ENCODE results near the gene PRDM11.
A peak's percentile ranks its signal among the peaks of the same experiment; 100 is the strongest.

Gene PRDM11

DNA sequence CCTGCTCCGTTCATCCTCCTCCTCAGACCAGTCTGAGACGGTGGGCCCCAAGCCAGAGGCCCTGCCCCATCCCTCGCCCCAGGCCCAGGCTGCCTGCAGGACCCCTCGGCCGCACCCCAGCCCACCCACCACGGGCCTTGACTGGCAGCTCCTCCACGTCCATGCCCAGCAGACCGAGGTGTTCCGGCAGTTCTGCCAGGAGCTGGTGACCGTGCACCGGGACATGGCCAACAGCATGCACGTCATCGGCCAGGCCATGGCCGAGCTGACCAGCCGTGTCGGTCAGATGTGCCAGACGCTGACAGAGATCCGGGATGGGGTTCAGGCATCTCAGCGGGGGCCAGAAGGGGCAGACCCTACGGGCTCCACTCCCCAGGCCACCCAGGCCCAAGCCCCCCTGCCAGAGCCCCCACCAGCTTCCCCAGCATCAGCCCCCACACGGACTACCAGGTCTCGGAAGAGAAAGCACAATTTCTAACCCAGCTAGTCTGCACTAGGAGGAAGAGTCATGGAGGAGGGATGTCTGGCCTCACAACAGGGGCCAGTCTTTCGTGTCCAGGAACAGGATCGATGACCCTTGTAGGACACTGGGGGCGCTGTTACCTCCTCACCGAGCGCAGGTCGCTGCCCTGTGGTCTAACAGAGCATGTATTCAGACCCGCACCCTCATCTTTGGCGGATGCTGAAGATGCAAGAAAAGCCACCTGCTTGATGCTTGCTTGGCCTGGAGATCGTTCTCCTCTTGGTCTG, 66.3 kb downstream of the PRDM11 start:
- DNase-seq: no peak

DNA sequence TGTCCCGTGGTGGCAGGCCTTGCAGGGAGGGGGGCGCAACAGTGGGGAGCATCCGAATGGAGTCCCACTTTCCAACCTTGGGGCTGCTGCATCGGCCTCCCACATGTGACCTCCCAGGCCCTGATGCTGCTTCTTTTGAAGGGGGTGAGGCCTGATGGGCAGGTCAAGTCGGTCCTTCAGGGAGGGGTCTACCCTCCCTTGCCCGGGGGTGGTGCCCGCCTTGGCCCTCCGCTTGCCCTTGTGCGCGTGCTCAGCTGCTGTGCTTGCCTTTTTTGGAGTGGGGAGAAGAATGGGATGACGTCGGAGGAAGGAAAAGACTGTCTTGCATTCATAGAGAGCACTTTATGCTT, 66.9 kb downstream of the PRDM11 start:
- DNase-seq: no peak

DNA sequence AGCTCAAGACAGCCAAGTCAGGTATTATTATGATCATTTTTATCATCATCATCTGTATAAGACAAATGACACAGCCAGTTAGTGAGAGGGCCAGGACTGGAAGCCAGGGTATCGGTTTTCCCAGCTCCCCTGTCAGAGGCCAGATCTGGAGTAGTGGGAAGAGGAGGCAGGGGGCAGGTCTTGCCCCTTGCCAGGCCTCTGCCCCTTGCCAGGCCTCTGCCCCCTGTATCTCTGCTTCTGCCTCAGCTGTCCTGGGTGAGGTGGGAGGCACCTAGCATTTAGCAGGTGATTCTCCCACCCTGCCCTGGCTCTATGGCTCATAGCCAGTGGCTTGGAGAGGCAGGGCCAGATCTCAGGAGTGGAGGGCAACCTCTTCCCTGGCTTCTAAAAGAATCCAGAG, 67.3 kb downstream of the PRDM11 start:
- no peak for DNase-seq

DNA sequence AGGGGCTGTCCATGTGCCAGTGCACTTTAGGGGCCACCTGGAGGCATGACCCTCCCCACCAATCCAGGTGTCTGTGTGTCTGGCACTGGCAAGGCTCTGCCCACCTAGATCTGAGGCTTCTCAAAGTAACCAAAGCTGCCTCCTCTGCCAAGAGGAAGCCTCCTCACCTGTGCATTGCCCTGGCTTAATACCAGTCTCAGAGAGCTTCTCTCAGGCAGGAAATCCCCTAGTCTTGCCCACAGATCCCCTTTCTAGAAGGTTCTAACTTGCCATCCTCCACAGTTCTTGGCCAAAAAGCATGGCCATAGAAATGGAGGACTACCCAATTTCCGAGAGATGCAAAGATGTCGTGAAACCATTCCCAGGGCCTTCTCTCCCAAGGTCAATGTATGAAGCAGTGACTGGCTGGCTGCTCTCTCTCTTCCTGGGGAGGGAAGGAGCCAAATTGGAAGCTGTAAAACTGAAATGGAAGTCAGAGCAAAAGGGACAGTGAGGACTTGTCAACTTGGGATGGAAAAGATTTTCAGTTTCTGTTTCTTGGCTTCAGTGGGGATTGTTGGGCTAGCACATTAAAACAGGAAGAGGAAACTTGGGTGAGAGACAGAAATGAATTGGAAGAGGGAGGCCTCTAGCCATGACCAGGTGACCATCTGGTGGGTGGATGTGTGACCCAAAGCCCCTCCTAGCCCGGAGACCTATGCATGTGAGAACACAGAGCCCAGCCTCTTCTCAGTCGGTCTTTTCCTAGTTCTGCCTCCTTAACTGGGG, 68.8 kb downstream of the PRDM11 start:
- no peak for DNase-seq

DNA sequence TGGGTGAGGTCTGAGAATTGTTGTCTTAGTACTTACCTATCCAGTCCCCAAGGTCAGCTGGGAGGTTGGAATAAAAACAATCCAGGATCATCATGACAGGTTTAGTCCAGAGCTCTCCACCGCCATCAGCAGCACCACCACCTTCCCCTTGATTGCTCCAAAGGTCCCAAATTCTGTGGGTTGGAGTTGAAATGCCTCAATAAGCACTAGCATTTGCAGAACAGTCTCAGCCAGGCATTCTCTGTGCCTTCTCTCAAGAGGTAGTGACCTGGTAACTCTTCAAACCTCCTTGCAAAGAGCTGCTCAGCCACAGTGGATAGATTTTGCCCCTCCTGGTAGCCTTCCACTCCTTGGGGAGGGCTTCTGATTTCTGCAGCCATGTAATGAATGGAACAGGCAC, 69.6 kb downstream of the PRDM11 start:
- no peak for DNase-seq

DNA sequence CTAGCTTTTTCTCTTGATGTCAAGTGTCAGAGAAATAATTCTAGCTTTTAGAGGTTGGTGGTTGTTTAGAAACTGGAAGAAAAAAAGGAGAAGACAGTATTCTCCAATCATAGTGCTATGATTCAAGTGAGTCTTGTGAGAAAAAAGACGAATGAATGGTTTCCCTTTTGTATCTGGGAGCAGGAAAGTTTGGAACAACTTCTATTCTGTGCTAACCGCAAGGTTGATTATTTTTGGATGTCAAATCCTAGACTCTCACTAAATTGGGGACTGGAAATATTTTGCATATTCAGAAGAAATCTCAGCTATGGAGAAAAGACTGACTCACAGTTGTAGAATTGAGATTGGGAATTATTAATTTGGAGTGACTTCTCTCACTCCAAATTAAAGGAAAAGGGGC, 70.5 kb downstream of the PRDM11 start:
- DNase-seq: no peak

DNA sequence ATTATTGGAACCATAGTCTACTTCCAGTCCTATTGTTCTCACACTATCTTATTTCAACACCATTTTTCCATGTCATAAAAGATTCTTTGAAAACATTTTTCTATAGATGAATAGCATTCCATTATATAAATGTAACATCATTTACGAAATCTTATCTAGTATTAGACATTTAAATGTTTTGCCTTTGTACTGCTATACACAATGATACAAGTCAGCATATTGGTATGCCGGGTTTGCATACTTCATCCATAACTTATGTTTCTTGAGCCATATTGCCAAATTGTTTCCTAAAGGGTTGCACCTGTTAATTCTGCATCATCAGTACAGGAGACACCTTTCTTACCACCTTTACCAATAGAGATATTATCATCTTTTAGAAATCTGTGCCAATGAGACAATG, 71.6 kb downstream of the PRDM11 start:
- DNase-seq: no peak

DNA sequence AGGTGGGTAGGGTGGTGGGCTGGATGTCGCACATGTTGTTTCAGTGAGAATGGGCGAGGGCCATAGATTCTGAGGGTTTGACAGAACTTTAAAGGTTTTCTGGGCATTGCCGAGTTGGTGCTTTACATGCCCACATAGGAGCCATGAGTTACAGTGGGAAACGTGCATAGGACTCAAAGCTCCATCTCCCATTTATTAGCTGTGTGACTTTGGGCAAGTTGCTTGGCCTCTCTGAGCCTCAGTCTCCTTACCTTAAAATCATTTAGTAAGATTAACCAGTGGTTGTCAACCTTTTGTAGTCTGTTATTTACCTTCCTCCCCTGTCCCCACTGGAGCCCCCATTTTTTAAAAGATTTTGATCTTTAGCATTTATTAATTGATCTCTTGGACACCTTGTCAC, 72.3 kb downstream of the PRDM11 start:
- no peak for DNase-seq

DNA sequence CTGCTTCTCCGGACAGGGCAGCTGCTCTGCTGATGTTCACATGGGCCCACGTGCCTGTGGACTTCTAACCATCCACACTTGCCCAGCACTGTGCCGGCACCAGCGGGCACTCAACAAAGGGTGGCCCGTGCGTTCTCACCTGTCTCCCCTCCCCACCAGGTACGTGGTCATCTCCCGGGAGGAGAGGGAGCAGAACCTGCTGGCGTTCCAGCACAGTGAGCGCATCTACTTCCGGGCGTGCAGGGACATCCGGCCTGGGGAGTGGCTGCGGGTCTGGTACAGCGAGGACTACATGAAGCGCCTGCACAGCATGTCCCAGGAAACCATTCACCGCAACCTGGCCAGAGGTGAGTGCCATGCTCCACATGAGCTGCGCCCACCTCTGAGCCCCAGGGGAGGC, 73.0 kb downstream of the PRDM11 start:
- DNase-seq: no peak

DNA sequence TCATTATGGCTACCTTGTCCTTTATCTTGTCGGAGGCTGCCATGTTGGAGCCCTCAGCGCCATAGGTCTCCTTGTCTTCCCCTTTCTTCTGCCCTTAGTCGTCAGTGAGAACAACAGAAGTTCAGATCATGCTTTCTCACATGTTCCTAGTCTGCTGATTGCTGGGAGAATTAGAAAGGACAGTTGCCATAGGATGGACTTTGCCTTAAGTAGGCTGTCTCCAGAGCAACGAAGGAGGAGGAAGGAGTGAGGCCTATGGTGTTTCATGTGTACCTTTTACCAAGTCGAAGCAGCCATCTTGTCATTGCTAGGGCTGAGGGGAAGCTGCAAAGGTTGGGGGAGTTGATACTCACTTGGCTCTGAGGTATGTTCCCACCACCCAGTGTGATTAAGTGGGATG, 77.1 kb downstream of the PRDM11 start:
- no peak for DNase-seq

DNA sequence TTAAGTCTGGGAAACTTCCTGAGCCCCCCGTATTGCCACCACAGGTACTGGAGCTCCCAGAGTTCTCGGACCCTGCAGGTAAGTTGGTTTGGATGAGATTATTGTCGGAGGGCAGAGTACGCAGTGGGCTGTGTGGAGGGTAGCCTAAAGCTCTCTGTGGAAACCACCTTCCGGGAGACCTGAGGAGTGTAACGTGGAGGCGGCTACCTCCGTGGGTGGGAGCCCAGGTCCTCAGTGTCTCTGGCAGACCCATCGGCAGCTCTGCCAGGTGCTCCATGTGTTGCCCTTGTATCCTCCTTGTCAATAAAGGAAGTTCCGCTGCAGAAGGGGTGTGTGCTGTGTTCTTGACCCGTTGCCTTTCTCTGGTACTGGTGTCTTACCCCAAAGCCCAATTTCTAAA, 78.3 kb downstream of the PRDM11 start:
- DNase-seq: no peak

DNA sequence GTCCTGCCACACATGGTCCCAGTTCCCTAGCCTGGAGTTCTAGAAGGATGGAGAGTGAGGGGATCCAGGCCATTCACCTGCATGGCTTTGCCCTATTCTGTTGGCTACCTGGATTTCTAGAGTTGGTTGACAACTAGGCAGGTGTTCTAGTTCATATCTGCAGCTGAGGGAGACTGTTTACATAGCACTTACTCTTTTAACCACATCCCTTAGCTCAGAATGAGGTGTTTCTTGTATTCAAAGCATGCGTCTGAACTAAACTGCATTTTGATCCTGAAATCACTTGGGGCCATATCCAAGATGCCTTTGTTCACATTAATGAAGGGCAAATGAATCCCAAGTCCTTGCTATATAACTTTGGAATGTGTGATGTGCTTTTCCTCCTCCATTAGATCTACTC, 78.8 kb downstream of the PRDM11 start:
- peak; percentile 79 for DNase-seq

DNA sequence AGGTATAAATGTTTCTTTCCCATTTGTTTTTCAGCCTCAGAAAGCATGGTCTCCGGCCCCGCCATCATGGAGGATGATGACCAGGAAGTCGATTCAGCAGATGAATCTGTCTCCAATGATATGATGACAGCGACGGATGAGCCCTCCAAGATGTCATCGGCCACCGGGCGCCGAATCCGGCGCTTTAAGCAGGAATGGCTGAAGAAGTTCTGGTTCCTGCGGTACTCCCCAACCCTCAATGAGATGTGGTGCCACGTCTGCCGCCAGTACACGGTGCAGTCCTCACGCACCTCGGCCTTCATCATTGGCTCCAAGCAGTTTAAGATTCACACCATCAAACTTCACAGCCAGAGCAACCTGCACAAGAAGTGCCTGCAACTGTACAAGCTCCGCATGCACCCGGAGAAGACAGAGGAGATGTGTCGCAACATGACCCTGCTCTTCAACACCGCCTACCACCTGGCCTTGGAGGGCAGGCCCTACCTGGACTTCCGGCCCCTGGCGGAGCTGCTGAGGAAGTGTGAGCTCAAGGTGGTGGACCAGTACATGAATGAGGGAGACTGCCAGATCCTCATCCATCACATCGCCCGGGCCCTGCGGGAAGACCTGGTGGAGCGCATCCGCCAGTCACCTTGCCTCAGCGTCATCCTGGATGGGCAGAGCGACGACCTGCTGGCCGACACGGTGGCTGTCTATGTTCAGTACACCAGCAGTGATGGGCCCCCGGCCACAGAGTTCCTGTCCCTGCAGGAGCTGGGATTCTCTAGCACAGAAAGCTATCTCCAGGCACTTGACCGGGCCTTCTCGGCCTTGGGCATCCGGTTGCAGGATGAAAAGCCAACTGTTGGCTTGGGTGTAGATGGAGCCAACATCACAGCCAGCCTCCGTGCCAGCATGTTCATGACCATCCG, 79.8 kb downstream of the PRDM11 start:
- DNase-seq: no peak

DNA sequence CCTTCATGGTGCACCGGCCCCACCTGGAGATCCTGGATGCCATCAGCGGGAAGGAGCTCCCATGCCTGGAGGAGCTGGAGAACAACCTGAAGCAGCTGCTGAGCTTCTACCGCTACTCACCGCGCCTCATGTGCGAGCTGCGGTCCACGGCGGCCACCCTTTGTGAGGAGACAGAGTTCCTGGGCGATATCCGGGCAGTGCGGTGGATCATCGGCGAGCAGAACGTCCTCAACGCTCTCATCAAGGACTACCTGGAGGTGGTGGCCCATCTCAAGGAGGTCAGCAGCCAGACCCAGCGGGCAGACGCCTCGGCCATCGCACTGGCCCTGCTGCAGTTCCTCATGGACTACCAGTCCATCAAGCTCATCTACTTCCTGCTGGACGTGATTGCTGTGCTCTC, 80.5 kb downstream of the PRDM11 start:
- DNase-seq: no peak

DNA sequence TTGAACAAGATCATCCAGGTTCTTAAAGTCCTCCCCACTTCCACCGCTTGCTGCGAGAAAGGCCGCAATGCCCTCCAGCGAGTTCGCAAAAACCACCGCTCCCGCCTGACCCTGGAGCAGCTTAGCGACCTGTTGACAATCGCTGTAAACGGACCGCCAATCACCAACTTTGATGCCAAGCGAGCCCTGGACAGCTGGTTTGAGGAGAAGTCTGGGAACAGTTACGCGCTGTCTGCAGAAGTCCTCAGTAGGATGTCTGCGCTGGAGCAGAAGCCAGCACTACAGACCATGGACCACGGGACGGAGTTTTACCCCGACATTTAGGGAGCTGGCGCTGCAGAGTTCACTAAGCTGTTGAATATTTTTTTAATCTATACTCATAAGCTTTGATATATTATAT, 81.4 kb downstream of the PRDM11 start:
- no peak for DNase-seq

DNA sequence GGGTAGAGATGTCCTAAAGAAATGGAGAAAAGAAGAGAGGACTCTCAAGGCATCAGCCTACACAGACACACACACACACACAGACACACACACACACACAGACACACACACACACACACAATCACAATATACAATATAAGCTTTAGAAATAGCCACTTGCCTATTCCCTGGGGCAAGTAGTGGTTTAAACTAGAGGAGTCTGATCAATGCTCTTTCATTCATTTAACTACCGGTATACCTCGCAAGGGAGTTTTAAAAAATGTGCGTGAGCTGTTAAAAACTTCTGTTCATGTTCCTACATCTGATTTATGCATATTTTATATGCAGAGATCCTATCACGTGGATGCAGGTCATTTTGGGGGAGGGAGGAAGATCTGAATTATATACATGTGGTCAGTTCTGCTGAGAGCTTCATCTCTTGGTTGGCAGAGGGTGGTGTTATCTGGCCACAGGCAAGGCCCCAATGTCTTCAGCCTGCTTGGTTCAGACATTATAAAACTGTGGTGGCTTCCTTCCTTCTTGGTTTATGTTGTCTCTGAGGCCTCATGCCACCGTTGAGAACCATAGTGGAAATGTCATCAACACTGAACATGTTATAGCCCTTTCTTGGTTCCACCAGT, 83.1 kb downstream of the PRDM11 start:
- no peak for DNase-seq

DNA sequence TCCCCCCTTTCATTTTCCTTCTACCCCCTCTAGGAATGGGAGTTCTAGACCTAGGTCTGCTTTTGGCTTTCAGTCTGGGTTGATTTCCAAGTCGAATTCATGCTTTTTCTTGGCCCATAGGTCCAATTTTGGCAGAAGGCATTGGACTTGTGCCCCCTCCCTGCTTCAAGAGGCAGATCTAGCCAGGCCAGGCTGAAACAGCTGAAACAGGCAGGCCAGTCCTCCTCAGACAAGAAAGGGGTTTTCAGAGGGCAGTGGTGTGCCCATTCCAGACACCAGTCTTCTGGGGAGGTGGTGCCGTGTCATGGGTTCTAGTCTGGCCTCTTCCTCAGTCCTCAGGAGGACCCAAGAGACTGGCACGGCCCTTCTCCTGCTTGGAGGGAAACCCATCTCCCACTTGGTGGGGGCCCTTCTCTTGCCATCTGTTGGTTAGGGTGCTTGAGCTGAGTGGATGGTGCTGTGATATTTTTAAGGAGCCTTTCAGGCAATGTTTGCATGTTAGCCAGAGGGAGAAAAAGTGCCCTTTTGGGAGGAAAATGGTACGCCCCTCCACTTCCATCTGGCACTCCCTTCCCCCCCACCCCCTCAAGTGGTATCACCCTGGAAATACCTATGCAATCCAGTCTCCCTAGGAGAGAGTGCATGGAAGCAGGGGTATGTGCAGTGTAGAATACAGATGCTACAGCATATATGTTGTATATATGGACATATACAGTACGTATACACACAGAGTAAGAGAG, 86.1 kb downstream of the PRDM11 start:
- DNase-seq: no peak

DNA sequence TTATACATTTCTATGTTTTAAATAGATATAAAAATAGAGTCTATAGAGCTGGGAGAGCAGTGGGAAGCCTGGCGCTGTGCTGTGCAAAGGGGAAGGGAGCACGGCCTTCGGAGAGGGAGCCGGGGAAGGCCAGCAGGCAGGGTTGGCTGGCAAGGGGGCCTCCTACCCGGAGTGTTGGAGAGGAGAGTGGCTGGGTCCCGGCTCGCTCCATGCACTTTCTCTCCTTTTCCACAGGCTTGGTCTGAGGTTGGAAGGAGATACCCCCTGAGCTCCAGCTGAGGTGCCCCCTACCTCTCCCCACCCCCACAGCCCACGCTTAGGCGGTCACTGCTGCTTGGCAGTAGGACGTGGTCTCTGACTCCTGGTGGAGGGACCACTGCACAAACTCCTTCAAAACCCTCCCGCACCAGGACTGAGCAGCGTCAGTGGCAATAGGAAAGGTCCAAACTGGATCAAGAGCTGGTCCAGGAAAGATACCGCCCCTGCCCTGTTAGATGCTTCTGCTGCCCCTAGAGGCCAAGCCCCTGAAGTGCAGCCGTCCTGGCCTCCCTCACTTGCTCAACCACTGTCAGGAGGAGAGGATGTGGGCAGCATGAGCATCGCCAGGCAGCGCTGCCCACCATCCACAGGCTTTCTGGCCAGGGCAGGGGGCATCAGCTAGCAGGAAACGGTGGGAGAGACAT, 86.8 kb downstream of the PRDM11 start:
- DNase-seq: no peak

DNA sequence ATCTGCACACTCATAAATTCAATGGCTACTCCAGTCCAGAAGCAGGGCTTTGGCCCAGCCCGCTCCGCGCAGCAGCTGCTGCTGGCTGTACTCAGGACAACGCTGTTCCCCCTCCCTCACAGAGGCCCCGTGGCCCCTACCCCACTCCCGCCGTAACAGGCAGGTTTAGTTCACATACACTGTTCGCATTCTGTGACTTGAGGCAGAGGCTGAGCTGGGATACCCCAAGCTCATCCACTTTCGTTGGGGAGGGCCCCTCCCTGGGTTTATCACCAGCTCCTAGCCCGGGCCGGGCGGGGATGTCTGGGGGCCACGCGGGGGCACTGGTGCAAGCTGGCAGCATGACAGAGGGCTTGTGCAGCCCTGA, 87.3 kb downstream of the PRDM11 start:
- no peak for DNase-seq

DNA sequence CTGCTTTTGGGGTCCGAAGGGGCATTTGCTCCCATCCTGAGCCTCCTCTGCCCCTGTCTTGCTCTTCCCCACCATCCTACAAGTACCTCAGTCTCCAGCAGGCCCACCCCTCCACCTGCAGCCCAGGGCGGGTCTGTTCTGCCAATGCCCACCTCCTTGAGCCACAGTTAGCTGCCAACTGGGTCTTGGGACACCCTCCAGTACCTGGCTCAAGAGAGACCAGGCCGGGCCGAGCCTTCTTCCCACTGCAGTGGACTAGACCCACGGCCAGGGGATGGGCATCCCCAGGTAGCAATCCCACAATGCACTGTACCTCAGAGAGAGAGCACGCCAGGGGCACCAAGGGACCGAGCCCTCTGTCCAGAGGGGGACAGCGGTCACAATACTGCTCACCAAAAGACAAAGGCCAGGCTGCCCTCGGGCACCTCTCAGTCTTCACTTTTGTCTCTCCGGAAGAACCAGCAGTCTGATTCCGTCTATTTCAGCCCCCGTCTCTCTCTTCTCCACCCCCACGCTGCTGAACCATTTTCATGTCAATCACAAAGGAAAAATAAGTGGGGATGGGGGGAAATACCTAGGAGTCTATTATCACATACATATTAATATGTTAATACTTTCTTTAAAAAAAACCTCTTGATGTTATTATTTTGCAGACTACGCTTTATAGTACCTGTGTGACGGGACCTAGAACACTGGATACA, 88.0 kb downstream of the PRDM11 start:
- DNase-seq: no peak

DNA sequence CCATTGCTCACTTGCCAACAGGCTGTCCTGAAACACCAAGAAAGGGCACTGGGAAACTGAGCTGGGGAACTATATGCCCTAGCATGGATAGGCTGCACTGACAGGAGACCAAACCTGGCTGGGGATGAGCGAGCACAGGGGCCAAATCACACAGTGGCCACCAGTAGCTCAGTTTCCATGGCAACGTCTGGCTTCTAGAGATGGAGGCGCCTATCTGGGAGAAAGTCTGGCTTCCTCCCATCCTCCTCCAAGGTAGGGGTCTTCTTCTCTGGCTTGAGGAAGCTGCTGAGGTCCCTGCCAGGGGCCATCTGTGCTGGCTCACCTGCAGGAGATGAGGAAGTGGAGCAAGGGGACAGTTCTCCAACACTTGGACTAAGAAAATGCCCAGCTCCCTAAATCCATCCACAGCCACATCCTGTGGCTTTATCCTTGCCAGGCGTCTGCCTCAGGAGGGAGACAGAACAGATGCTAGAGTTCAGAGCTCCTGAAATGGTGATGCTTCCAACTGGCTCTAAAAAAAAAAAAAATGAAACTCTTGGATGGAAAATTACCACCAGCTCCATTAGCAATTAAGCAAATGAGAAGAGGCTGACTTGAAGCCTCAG, 91.4 kb downstream of the PRDM11 start:
- DNase-seq: no peak

Measured in DMS153 (cell line).